Measurements from ENCODE around the gene THEMIS. TPM values are rescaled to one million over a fixed set of nuclear protein-coding genes. Genes with fewer than 3 reads are reported as not detected.
"Not testable (repeated sequence)": the region's sequence is repeated elsewhere in the genome, so short reads cannot be mapped to it uniquely, and the experiment has no call there.

THEMIS gene
- polyA plus RNA-seq, 1 experiment, result not detected

- ChIA-PET POLR2A (no interaction called here), CTCF (no interaction called here)
- peaks cover 1% of the 10 kb centered on the region; the same call in 1 of the 2 replicates for H3K27me3 ChIP-seq (ENCODE audit: control insufficient read depth, insufficient read depth, low read length)
- H3K4me3 ChIP-seq (ENCODE audit: low read depth, low read length), result no peak overlapping the region
- no peak for DNase-seq (ENCODE audit: low read depth)
- no peak for TF ChIP-seq CTCF (IDR thresholded peaks at IDR 0.05; ENCODE audit: insufficient read depth, low read depth, low read length)
- no peaks in the 10 kb centered on the region for H3K36me3 ChIP-seq (ENCODE audit: control insufficient read depth, insufficient read depth, low read length)
Measured at GRCh38 chr6:127690588-127690987, 210.3 kb downstream of the THEMIS start.

GRCh38 chr6:127690092-127690491, 210.8 kb downstream of the THEMIS start:
- CTCF ChIA-PET, result no interaction called here
- Histone ChIP-seq H3K4me3 (ENCODE audit: low read depth, low read length) (no peak overlapping the region), H3K27me3 (ENCODE audit: control insufficient read depth, insufficient read depth, low read length) (peaks cover 1% of the 10 kb centered on the region; the same call in 1 of the 2 replicates), H3K36me3 (ENCODE audit: control insufficient read depth, insufficient read depth, low read length) (no peaks in the 10 kb centered on the region)
- POLR2A ChIA-PET, result no interaction called here
- TF ChIP-seq CTCF (IDR thresholded peaks at IDR 0.05; ENCODE audit: insufficient read depth, low read depth, low read length), result peak; percentile 62
- DNase-seq (ENCODE audit: low read depth), result no peak

GRCh38 chr6:127687490-127687889, 213.4 kb downstream of the THEMIS start:
- DNase-seq (ENCODE audit: low read depth); H3K4me3 ChIP-seq (ENCODE audit: low read depth, low read length); H3K36me3 ChIP-seq (ENCODE audit: control insufficient read depth, insufficient read depth, low read length); H3K27me3 ChIP-seq (ENCODE audit: control insufficient read depth, insufficient read depth, low read length); CTCF ChIA-PET; POLR2A ChIA-PET: not testable (repeated sequence)

GRCh38 chr6:127686084-127686483, 214.8 kb downstream of the THEMIS start:
- Histone ChIP-seq H3K36me3 (ENCODE audit: control insufficient read depth, insufficient read depth, low read length) (no peaks in the 10 kb centered on the region), H3K4me3 (ENCODE audit: low read depth, low read length) (no peak overlapping the region), H3K27me3 (ENCODE audit: control insufficient read depth, insufficient read depth, low read length) (peaks cover 1% of the 10 kb centered on the region; the same call in 1 of the 2 replicates)
- CTCF ChIA-PET, result no interaction called here
- DNase-seq (ENCODE audit: low read depth), result no peak
- TF ChIP-seq CTCF (IDR thresholded peaks at IDR 0.05; ENCODE audit: insufficient read depth, low read depth, low read length), result no peak
- POLR2A ChIA-PET, result no interaction called here

- DNase-seq (ENCODE audit: low read depth), result no peak
- H3K36me3 ChIP-seq (ENCODE audit: control insufficient read depth, insufficient read depth, low read length), result no peaks in the 10 kb centered on the region
- H3K4me3 ChIP-seq (ENCODE audit: low read depth, low read length), result no peak overlapping the region
- H3K27me3 ChIP-seq (ENCODE audit: control insufficient read depth, insufficient read depth, low read length), result no peaks in the 10 kb centered on the region
- TF ChIP-seq CTCF (IDR thresholded peaks at IDR 0.05; ENCODE audit: insufficient read depth, low read depth, low read length), result no peak
- ChIA-PET POLR2A (no interaction called here), CTCF (no interaction called here)
Measured at GRCh38 chr6:127684501-127684900, 216.4 kb downstream of the THEMIS start.

Small RNAs within 50 kb of the gene (small RNA-seq; reads per million reads assigned to genes)
- gene MRPS17P5 (ENCODE audit: insufficient read length, low read depth, low replicate concordance), result not detected

Measured in BJ (cell line).